GM12865 (cell line): ENCODE measurements around the gene EFEMP1.

Experiments
- DNase-seq: peaks from one replicate; pipeline ENCODE4 v3.0.0; 2010; ENCODE audit warnings: low read depth
- H3K4me3 ChIP-seq: 2 replicates; pipeline ENCODE4 v1.5.1; 2011; ENCODE audit warnings: mild to moderate bottlenecking, low read depth, low read length, control low read depth
- TF ChIP-seq, protein P1 (sequence below): IDR thresholded peaks from 2 replicates; pipeline ENCODE4 v1.5.1; 2011; ENCODE audit warnings: low read length, control low read depth, low read depth, inconsistent platforms; ENCODE audit not compliant: insufficient read depth; ENCODE audit errors: missing control alignments

Gene EFEMP1

DNA sequence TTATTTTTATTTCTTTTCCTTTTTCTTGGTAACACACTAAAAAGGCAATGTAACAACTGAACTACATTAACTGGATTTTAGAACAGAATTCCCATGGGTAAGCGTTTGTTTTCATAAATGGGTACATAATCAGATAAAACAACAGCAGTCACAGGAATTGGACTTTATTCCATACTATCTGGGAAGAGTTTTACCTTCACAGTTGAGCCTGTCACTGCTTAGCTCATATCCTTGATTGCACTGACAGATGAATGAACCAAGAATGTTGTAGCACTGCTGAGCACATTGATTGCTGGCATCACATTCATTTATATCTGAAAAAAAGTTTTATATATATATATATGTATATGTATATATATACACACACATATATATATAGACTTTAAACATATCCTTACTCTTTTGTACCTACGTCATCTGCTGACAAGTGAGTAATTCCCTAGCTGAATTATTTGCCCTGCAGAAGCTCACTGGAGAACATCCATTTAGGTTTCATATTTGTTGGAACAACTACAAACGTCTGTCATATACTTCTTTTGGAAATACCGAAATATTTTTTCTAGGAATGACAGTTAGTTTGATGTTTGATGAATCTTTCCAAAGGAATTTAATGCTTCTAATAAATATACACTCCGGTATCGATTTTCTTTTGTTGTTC is 47.0 kb downstream of the EFEMP1 start:
- no peak for DNase-seq
- H3K4me3 ChIP-seq: no peak overlapping the region
- TF ChIP-seq, protein P1, sequence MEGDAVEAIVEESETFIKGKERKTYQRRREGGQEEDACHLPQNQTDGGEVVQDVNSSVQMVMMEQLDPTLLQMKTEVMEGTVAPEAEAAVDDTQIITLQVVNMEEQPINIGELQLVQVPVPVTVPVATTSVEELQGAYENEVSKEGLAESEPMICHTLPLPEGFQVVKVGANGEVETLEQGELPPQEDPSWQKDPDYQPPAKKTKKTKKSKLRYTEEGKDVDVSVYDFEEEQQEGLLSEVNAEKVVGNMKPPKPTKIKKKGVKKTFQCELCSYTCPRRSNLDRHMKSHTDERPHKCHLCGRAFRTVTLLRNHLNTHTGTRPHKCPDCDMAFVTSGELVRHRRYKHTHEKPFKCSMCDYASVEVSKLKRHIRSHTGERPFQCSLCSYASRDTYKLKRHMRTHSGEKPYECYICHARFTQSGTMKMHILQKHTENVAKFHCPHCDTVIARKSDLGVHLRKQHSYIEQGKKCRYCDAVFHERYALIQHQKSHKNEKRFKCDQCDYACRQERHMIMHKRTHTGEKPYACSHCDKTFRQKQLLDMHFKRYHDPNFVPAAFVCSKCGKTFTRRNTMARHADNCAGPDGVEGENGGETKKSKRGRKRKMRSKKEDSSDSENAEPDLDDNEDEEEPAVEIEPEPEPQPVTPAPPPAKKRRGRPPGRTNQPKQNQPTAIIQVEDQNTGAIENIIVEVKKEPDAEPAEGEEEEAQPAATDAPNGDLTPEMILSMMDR: no peak

- H3K4me3 ChIP-seq: no peak overlapping the region
- TF ChIP-seq, protein P1: no peak
- DNase-seq: peak; percentile 74
Observed at GRCh38 chr2:55875434-55876135, 48.0 kb downstream of the EFEMP1 start.

DNA sequence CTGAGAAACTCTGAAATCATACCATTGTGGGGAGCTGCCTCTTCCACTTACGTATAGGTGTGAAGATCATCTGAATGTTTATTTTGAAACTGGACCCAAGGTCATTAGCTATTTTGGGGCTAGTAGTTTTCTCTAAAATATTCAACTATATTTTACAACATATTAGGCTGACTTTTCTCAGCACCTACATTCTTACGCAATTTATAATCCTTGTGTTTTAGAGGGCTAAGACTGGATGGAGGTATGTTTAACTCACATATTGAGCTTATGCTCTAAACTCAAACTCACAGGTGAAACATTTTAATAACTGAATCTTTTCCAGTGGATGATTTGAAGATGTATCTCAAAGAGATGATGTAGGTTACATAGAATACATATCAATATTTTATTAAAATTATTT is 49.2 kb downstream of the EFEMP1 start:
- no peak overlapping the region for H3K4me3 ChIP-seq
- TF ChIP-seq, protein P1: no peak
- DNase-seq: peak; percentile 7

GRCh38 chr2:55871637-55872036 is 51.9 kb downstream of the EFEMP1 start:
- H3K4me3 ChIP-seq: no peak overlapping the region
- peak; percentile 7 for DNase-seq
- TF ChIP-seq, protein P1: no peak

DNA sequence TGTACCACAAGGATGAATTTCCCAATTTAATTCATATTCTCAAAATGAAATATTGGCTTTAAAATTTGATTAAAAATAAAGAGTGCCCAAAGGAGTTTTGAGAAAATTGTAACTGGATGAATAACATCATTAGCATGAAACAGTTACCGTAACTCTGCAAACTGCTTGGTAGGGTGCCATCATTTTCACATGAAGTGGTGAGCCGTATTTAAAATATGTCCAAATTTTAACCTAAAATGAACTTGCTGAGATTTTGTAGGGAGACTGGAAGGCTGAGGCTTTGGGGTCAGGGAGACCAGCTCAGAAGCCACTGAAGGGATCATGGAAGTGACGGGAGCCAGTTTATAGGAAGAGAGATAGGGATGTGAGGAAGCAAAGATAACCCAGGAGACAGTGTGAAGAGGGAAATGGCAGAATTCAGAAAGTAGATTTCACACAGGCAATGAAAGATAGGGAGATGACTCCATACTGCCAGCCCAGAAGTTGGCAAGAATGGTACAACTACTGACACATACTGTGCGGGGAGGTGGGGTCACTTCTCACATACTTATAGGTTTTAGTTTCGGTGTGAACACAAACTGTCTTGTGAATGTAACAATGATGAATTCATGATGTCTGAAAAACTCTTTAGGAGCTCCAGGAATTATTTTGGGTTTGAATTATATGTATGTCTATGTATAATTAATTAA is 53.8 kb downstream of the EFEMP1 start:
- no peak for DNase-seq
- H3K4me3 ChIP-seq: no peak overlapping the region
- TF ChIP-seq, protein P1: no peak

DNA sequence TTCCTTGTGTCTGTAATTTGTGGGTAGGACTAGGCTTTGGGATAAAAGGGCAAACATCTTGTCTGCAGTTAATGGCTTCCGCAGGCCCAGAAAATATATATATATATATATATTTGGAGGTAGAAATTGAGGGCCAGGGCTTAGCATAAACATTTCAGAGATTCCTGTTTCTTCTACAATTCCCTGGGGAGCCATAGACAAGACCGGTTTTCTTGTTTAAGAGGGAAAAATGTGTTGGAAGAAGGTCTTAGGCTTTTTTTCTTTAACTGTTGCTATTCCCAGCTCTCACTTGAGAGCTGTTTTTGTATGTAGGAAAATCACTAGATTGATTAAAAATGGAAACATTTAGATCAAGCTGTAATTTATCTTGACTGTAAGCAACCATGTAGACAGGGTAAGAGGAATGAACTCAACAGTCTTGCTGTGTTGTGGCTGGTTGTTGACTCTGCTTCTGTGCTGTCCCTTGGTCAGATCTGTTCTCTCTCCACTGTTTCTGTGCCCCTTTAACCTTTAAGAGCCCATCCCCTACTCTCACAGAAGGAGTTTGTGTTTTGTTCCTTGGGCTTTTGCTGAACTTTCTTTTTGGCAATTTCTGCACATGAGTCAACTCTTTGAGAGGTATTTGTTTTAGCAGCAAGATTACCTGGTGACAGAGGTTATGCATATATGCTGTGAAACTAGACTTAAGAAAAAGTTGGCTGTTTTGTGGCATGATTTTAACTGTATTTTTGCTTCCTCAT is 58.3 kb downstream of the EFEMP1 start:
- TF ChIP-seq, protein P1: no peak
- no peak overlapping the region for H3K4me3 ChIP-seq
- no peak for DNase-seq
